ENCODE data around the gene MYOZ2.
A peak's percentile ranks its signal among the peaks of the same experiment; 100 is the strongest.

Gene MYOZ2

DNA sequence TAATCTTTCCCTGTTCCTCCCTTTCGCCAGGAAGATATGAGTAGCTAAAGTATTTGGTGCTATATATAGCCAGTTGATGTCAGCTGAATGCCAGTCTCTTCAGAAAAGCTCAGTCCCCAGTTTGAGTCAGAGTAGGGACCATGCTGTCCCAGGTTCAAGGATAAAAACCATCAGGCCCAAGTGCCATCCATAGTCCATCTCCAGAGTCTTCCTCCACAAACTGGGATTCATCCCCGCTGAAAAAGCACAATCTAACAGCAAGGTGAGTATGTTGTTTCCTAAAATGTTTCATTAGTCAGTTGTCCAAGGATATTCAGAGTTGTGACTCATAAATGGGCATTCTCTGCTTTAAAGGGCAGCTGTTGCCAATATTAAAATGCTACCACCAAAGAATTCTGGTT lies at the start of gene MYOZ2:
TSS of gene MYOZ2 (plus strand) at position 112 of the 401 bp plus-strand sequence. CDS start 694 bp downstream, outside the sequence.
- no peak for DNase-seq (ENCODE audit: low read depth)

DNA sequence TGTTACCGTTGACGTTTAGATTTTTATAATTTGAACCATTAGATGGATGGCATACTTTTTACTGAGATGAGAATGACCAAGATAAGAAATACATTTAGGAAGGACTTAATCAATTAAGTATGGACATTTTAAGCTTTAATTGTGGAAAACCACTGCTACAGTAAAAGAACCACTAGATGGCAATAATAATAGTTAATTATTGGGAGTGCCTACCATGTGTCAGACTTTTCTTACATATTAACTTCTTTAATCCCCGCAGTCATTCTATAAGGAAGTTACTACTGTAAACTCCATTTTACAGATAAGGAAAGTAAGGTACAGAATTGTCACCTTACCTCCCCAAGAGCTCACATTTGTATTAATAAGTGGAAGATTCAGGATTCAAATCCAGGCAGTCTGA lies 48.5 kb upstream of the MYOZ2 start:
- H3K4me3 ChIP-seq (ENCODE audit: low read length), result no peak overlapping the region
- TF ChIP-seq, protein P1, sequence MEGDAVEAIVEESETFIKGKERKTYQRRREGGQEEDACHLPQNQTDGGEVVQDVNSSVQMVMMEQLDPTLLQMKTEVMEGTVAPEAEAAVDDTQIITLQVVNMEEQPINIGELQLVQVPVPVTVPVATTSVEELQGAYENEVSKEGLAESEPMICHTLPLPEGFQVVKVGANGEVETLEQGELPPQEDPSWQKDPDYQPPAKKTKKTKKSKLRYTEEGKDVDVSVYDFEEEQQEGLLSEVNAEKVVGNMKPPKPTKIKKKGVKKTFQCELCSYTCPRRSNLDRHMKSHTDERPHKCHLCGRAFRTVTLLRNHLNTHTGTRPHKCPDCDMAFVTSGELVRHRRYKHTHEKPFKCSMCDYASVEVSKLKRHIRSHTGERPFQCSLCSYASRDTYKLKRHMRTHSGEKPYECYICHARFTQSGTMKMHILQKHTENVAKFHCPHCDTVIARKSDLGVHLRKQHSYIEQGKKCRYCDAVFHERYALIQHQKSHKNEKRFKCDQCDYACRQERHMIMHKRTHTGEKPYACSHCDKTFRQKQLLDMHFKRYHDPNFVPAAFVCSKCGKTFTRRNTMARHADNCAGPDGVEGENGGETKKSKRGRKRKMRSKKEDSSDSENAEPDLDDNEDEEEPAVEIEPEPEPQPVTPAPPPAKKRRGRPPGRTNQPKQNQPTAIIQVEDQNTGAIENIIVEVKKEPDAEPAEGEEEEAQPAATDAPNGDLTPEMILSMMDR (conservative IDR thresholded peaks at IDR 0.05; ENCODE audit: low read length), result peak; percentile 51
- DNase-seq (ENCODE audit: low read depth), result no peak

More for the DNA sequence above, at the start of gene MYOZ2:
- no peak within 1 kb of the TSS for H3K4me3 ChIP-seq (ENCODE audit: low read length)
- TF ChIP-seq, protein P1 (conservative IDR thresholded peaks at IDR 0.05; ENCODE audit: low read length), result no peak

DNA sequence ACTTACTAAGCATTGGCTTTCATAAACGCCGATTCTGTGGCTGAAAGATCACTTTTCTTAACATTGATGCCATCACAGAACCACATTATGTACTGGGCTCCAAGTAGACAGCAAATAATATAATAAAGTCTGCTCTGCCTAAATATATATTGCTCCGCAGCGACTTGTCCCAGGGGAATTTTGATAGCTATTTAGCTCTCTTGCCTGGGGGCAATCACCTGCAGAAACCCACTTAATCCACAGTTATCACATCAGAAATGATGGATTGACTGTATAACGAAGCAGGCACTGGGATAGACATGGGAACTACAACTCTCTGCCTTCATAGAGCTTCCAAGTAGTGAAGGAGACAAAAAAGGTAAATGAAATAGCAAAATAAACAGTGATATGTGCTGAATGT lies 48.0 kb upstream of the MYOZ2 start:
- H3K4me3 ChIP-seq (ENCODE audit: low read length), result no peak overlapping the region
- TF ChIP-seq, protein P1 (conservative IDR thresholded peaks at IDR 0.05; ENCODE audit: low read length), result no peak
- no peak for DNase-seq (ENCODE audit: low read depth)

DNA sequence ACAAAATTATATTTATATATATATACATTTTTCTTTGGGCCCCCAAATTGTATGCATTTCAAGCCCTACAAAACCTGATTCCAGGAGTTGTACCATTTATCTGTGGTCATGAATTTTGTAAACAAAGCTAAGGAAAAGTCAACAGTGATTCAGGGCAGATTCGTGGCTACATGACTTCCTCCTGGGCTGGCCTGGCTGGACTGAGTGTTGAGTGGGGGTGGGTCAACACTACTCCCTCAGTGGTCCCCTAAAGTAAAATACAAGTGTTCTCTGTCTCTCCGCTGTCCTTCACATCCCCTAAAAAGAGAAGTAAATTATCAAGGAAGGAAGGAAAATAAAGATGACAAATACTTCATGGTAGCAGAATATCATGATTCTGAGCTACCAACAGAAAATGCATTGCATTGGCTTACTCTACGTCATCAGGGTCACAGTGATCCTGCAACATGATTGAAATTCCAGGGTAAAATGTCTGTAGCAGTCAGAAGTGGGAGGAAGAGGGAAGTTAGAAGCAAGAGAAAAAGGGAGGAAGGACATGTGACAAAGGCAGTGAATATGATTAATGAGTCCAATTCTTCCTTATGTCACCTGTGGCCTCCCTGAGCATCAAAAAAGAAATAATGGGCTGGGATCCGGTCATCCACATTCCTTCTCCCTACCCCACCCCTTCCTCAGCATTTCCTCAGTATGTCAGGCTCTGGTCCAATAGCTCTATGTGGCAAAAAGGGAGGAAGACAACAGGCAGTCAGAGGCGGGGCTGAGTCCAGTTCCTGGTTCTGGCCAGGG lies 42.4 kb upstream of the MYOZ2 start:
- no peak overlapping the region for H3K4me3 ChIP-seq (ENCODE audit: low read length)
- DNase-seq (ENCODE audit: low read depth), result no peak
- TF ChIP-seq, protein P1 (conservative IDR thresholded peaks at IDR 0.05; ENCODE audit: low read length), result no peak

DNA sequence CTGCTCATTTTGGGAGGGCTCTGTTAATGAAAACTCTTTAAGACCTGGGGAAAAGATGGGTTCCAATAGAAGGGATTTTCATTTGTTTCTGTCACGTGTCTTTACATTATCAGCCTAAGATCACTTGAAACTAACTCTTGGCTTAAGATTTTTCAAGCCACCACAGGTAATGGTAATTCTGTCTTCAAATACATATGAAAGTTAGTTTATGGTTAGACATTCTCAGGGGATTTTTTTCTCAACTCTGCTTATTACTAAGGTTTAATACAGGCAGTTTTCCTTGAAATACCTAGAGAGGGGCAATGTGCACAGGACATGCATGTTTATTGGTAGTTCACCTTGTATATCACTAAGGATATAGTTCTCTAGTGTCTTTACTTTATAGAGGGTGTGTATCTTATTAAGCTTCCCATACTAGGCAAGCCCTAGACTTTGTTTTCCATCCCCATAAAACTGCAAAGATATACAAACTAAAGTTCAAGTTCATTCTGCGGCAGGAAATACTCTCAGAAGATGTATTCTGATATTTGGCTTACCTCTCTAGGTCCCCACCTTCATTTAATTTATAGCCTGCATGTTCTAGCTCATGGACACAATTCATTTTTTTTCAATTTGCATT lies 38.2 kb upstream of the MYOZ2 start:
- no peak for DNase-seq (ENCODE audit: low read depth)
- TF ChIP-seq, protein P1 (conservative IDR thresholded peaks at IDR 0.05; ENCODE audit: low read length), result no peak
- H3K4me3 ChIP-seq (ENCODE audit: low read length), result no peak overlapping the region

DNA sequence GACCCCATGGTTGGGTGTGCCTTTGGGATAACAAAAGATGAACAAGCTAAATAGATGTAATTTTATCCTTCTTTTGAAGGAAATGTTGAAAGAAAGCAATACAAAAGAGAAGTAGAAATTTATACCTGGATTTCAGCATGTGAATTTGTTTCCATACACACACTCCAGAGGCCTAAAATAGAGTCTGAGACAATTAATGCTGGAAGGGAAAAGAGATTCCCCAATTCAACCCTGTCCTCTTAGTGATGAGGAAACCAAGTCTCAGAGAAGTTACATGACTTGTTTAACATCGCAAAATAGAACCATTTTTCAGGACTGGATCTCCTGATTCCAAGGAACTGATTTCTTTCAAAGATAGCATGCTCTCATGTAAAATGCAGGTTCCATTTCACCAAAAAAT lies 37.3 kb upstream of the MYOZ2 start:
- no peak for DNase-seq (ENCODE audit: low read depth)
- H3K4me3 ChIP-seq (ENCODE audit: low read length), result no peak overlapping the region
- TF ChIP-seq, protein P1 (conservative IDR thresholded peaks at IDR 0.05; ENCODE audit: low read length), result no peak
